Mesenteric fat pad (tissue), 1 donor: ENCODE results near the gene PLA2G2E. TPM values are rescaled to one million over a fixed set of nuclear protein-coding genes. Genes with fewer than 3 reads are reported as not detected.
A peak's percentile ranks its signal among the peaks of the same experiment; 100 is the strongest.

Experiments used
- DNase-seq: peaks from one replicate; pipeline ENCODE4 v3.0.0-alpha.2; 2020; ENCODE audit warnings: low spot score
- long read RNA-seq: library from polyadenylated mRNA; unstranded; transcript quantifications from one replicate; pipeline ENCODE4 v2.0.0, GENCODE V29; 2020
- total RNA-seq: library from RNA; stranded (reverse); fragmentation: NEBNext Ultra II Directional; extraction: Animal tissue kit (Norgen Biotek cat#: 25700); gene quantifications from one replicate; pipeline ENCODE4 v1.2.1, GENCODE V29; 2021
- donor health status: DM: yes; HTN: yes; CAD: no.

The PLA2G2E gene
- not detected for total RNA-seq
- long read RNA-seq: 0 reads

GRCh38 chr1:19923137-19923952 lies at the start of gene PLA2G2E:
Gene PLA2G2E (minus strand): TSS chr1:19923617. CDS start chr1:19923559, 58 bp downstream.
- no peak for DNase-seq

GRCh38 chr1:19971664-19972063 lies 48.2 kb upstream of the PLA2G2E start:
- no peak for DNase-seq

- DNase-seq: peak; percentile 60
Observed at GRCh38 chr1:19969898-19970660, 46.7 kb upstream of the PLA2G2E start.

- no peak for DNase-seq
Observed at GRCh38 chr1:19967808-19968207, 44.4 kb upstream of the PLA2G2E start.

- no peak for DNase-seq
Observed at GRCh38 chr1:19964542-19964941, 41.1 kb upstream of the PLA2G2E start.

GRCh38 chr1:19963636-19964035 lies 40.2 kb upstream of the PLA2G2E start:
- no peak for DNase-seq

GRCh38 chr1:19960591-19960990 lies 37.2 kb upstream of the PLA2G2E start:
- no peak for DNase-seq

GRCh38 chr1:19957779-19958178 lies 34.4 kb upstream of the PLA2G2E start:
- no peak for DNase-seq

GRCh38 chr1:19955534-19956170 lies 32.2 kb upstream of the PLA2G2E start:
- peak; percentile 60 for DNase-seq

- DNase-seq: no peak
Observed at GRCh38 chr1:19954059-19954458, 30.6 kb upstream of the PLA2G2E start.

GRCh38 chr1:19949016-19949415 lies 25.6 kb upstream of the PLA2G2E start:
- DNase-seq: no peak

GRCh38 chr1:19946971-19947370 lies 23.6 kb upstream of the PLA2G2E start:
- DNase-seq: no peak

GRCh38 chr1:19946331-19946751 lies 22.9 kb upstream of the PLA2G2E start:
- no peak for DNase-seq

GRCh38 chr1:19945914-19946313 lies 22.5 kb upstream of the PLA2G2E start:
- DNase-seq: no peak

- DNase-seq: no peak
Observed at GRCh38 chr1:19942657-19943056, 19.2 kb upstream of the PLA2G2E start.

- DNase-seq: no peak
Observed at GRCh38 chr1:19942088-19942487, 18.7 kb upstream of the PLA2G2E start.

GRCh38 chr1:19941206-19941568 lies 17.8 kb upstream of the PLA2G2E start:
- DNase-seq: no peak

- no peak for DNase-seq
Observed at GRCh38 chr1:19940486-19941205, 17.2 kb upstream of the PLA2G2E start.

GRCh38 chr1:19938472-19938871 lies 15.1 kb upstream of the PLA2G2E start:
- DNase-seq: no peak

GRCh38 chr1:19936061-19936750 lies 12.8 kb upstream of the PLA2G2E start:
- no peak for DNase-seq

- no peak for DNase-seq
Observed at GRCh38 chr1:19934336-19934735, 10.9 kb upstream of the PLA2G2E start.
